ENCODE results near the gene WDFY4.
"Not testable (repeated sequence)": the region's sequence is repeated elsewhere in the genome, so short reads cannot be mapped to it uniquely, and the experiment has no call there.

Gene WDFY4

DNA sequence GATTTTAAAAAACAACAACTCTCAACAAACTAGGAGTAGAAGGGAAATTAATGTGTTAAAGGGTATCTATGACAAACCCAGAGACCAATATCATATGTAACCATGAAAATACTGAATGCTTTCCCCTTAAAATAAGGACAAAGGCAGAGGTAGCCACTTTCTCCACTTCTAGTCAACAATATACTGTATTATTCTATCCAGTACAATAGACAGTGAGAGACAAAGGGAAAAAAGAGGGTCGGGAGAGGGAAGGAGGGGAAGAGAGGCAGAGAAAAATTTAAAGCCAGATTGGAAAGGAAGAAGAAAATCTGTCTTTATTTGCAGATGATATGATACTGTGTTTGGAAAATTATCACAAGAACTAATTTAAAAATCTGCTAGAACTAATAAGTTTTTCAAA lies 39.1 kb upstream of the WDFY4 start:
- Histone ChIP-seq H3K27ac (ENCODE audit: low read depth, low read length) (no peak overlapping the region), H3K36me3 (ENCODE audit: control insufficient read depth in 5 of 5, insufficient read depth in 5 of 5, low read length in 5 of 5) (no peaks in the 10 kb centered on the region), H3K9me3 (ENCODE audit: control insufficient read depth in 5 of 5, low read length in 5 of 5) (peaks cover 0 to 7% (median 2%) of the 10 kb centered on the region in 5 donors), H3K27me3 (ENCODE audit: control insufficient read depth in 5 of 5, insufficient read depth in 4 of 5, low read length in 5 of 5) (no peaks in the 10 kb centered on the region), H3K9ac (ENCODE audit: low read length in 5 of 5) (no peak overlapping the region), H3K4me3 (ENCODE audit: low read depth in 1 of 5, low read length in 5 of 5) (no peak overlapping the region), H3K4me1 (ENCODE audit: control insufficient read depth in 5 of 5, insufficient read depth in 5 of 5, low read length in 5 of 5) (peaks cover 0 to 3% (median 0%) of the 10 kb centered on the region in 5 donors)

DNA sequence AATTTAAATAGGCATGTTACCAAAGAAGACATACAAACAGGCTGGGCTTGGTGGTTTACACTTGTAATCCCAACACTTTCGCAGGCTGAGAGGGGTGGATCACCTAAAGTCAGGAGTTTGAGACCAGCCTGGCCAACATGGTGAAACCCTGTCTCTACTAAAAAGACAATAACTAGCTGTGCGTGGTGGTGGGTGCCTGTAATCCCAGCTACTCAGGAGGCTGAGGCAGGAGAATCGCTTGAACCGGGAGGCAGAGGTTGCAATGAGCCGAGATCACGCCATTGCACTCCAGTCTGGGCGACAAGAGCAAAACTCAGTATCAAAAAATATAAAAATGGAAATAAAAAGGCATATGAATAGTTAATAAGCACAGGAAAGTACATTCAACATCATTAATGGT lies 37.6 kb upstream of the WDFY4 start:
- H3K4me1 ChIP-seq (ENCODE audit: control insufficient read depth in 5 of 5, insufficient read depth in 5 of 5, low read length in 5 of 5); H3K36me3 ChIP-seq (ENCODE audit: control insufficient read depth in 5 of 5, insufficient read depth in 5 of 5, low read length in 5 of 5); H3K27me3 ChIP-seq (ENCODE audit: control insufficient read depth in 5 of 5, insufficient read depth in 4 of 5, low read length in 5 of 5); H3K9me3 ChIP-seq (ENCODE audit: control insufficient read depth in 5 of 5, low read length in 5 of 5); H3K9ac ChIP-seq (ENCODE audit: low read length in 5 of 5); H3K4me3 ChIP-seq (ENCODE audit: low read depth in 1 of 5, low read length in 5 of 5); H3K27ac ChIP-seq (ENCODE audit: low read depth, low read length): not testable (repeated sequence)

DNA sequence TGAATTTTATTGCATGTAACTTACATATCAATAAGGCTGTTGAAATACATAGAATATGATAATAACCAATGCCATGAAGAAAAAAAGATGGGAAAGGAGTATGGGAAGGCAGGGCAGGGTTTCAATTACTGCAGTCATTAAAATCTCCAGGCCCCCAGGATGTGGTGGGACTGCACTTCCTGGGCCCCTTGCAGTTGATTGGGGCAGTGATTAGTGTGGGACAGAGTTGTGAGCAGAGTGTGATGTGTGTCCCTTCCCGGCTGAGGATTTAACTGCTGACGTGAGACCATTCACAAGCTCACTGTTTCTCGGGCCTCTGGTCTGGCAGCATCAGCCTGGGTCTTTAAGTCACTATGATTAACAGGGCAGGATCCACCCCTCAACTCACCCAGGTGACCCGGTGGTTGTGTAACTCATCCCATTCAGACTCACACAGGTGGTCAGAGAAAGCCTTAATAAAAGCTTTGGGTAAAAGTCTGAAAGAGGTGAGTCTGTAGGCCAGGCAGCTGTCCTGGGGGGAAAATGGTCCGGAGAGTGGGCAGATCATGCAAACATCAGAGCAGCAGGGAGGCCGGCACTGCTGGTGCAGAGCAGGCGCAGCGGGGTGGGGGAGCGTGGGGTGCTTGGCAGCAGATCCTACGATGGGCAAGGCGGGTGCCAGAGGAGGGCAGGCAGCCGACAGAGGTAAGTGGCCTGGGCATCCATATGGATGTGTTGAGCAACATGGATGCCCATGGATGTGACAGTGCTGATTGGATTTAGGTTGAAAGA lies 36.3 kb upstream of the WDFY4 start:
- Histone ChIP-seq H3K27me3 (ENCODE audit: control insufficient read depth in 5 of 5, insufficient read depth in 4 of 5, low read length in 5 of 5) (peaks cover 0 to 3% (median 0%) of the 10 kb centered on the region in 5 donors), H3K27ac (ENCODE audit: low read depth, low read length) (no peak overlapping the region)

DNA sequence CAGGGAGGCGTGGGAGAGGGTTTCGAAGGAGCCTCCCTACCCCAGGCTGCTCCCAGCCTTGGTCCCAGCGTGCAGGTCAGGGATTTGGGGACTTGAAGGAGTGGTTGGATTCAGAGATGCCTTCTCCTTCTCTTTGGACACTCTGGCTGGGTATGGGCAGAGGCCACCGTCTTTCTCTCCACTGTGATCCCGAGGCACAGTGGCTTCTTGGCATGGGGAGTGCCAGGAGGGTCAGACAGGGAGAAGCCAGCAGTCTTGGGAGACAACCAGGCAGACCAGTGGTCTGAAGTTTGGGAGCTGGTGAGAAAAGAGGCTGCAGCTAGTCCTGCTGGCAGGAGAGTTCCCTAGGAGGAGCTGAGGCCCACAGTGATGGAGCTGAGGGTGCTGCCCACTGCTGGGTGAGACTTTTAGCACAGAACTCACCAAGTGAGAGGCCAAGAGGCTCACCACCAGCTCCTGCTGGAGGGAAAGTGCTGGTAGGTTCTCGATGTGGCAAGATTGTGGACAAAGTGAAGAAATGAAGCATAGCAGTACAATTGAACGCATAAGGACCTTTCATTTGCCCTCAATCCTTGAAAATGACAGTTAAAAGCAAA lies 35.2 kb upstream of the WDFY4 start:
- no peak overlapping the region for H3K27ac ChIP-seq (ENCODE audit: low read depth, low read length)
- H3K36me3 ChIP-seq (ENCODE audit: control insufficient read depth in 5 of 5, insufficient read depth in 5 of 5, low read length in 5 of 5): no peaks in the 10 kb centered on the region
- no peak overlapping the region for H3K9ac ChIP-seq (ENCODE audit: low read length in 5 of 5)
- no peaks in the 10 kb centered on the region for H3K9me3 ChIP-seq (ENCODE audit: control insufficient read depth in 5 of 5, low read length in 5 of 5)
- H3K27me3 ChIP-seq (ENCODE audit: control insufficient read depth in 5 of 5, insufficient read depth in 4 of 5, low read length in 5 of 5): peaks cover 0 to 3% (median 0%) of the 10 kb centered on the region in 5 donors
- no peak overlapping the region for H3K4me3 ChIP-seq (ENCODE audit: low read depth in 1 of 5, low read length in 5 of 5)
- peaks cover 0 to 13% (median 2%) of the 10 kb centered on the region in 5 donors for H3K4me1 ChIP-seq (ENCODE audit: control insufficient read depth in 5 of 5, insufficient read depth in 5 of 5, low read length in 5 of 5)

More for the DNA sequence above, 36.3 kb upstream of the WDFY4 start:
- Histone ChIP-seq H3K9ac (ENCODE audit: low read length in 5 of 5) (no peak overlapping the region), H3K4me1 (ENCODE audit: control insufficient read depth in 5 of 5, insufficient read depth in 5 of 5, low read length in 5 of 5) (peaks cover 0 to 10% (median 2%) of the 10 kb centered on the region in 5 donors), H3K9me3 (ENCODE audit: control insufficient read depth in 5 of 5, low read length in 5 of 5) (no peaks in the 10 kb centered on the region), H3K4me3 (ENCODE audit: low read depth in 1 of 5, low read length in 5 of 5) (no peak overlapping the region), H3K36me3 (ENCODE audit: control insufficient read depth in 5 of 5, insufficient read depth in 5 of 5, low read length in 5 of 5) (no peaks in the 10 kb centered on the region)

DNA sequence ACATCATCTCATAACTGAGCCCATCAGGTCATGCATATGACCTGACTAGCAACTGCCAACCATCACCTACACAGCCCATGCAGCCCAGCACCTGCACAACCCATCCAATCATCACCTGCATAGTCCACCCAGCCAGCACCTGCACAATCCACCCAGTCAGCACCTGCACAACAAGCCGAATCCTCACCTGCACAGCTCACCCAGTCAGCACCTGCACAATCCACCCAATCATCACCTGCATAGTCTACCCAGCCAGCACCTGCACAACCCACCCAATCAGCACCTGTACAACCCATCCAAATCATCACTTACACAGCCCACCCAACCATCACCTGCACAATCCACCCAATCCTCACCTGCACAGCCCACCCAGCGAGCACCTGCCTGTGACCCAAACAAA lies 33.4 kb upstream of the WDFY4 start:
- Histone ChIP-seq H3K36me3 (ENCODE audit: control insufficient read depth in 5 of 5, insufficient read depth in 5 of 5, low read length in 5 of 5) (no peaks in the 10 kb centered on the region), H3K9me3 (ENCODE audit: control insufficient read depth in 5 of 5, low read length in 5 of 5) (no peaks in the 10 kb centered on the region), H3K4me1 (ENCODE audit: control insufficient read depth in 5 of 5, insufficient read depth in 5 of 5, low read length in 5 of 5) (peaks cover 3 to 25% (median 10%) of the 10 kb centered on the region in 5 donors), H3K9ac (ENCODE audit: low read length in 5 of 5) (no peak overlapping the region), H3K27me3 (ENCODE audit: control insufficient read depth in 5 of 5, insufficient read depth in 4 of 5, low read length in 5 of 5) (peaks cover 0 to 3% (median 0%) of the 10 kb centered on the region in 5 donors), H3K4me3 (ENCODE audit: low read depth in 1 of 5, low read length in 5 of 5) (no peak overlapping the region), H3K27ac (ENCODE audit: low read depth, low read length) (no peak overlapping the region)

DNA sequence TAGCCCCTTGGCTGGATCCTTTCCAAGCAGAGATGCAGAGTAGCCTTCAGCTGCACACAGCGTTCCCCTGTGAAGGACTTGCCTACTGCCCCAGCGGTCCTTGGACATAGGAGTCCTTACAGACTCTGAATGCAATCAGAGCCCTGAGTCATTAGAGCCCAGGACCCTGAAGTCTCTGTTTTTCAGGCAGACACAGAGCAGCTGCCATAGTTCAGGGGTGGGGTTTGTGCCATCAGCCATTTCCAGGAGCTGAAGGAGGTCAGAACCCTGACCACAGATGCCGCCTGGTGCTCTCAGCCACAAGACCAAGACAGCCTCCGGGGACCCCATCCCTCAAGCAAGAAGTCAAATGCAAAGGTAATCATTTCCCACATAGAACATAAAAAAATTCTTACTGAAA lies 32.8 kb upstream of the WDFY4 start:
- H3K27me3 ChIP-seq (ENCODE audit: control insufficient read depth in 5 of 5, insufficient read depth in 4 of 5, low read length in 5 of 5): peaks cover 0 to 3% (median 0%) of the 10 kb centered on the region in 5 donors
- peak overlapping the region in 1 of 5 donors; percentile 11 for H3K4me3 ChIP-seq (ENCODE audit: low read depth in 1 of 5, low read length in 5 of 5)

DNA sequence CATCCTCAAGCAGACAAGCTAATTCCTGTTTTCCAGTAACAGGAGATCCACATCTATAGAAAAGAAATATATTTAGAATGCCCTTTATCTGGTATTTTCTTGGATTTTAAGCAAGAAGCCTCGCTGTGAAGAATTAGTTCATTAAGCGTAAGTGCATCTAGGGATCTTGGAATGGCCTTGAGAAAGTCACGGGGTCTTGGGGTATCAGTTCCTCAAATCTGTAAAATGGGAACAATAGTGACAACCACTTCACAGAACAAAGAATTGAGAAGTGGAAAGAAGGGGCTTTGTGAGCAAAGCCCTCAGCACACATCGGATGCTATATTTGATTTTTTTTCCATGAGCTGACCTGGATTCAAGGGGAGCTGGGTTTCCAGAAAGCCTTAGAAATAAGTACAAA lies 32.3 kb upstream of the WDFY4 start:
- Histone ChIP-seq H3K4me3 (ENCODE audit: low read depth in 1 of 5, low read length in 5 of 5) (no peak overlapping the region), H3K4me1 (ENCODE audit: control insufficient read depth in 5 of 5, insufficient read depth in 5 of 5, low read length in 5 of 5) (peaks cover 5 to 32% (median 15%) of the 10 kb centered on the region in 5 donors), H3K9ac (ENCODE audit: low read length in 5 of 5) (no peak overlapping the region), H3K27ac (ENCODE audit: low read depth, low read length) (no peak overlapping the region), H3K36me3 (ENCODE audit: control insufficient read depth in 5 of 5, insufficient read depth in 5 of 5, low read length in 5 of 5) (no peaks in the 10 kb centered on the region), H3K9me3 (ENCODE audit: control insufficient read depth in 5 of 5, low read length in 5 of 5) (no peaks in the 10 kb centered on the region), H3K27me3 (ENCODE audit: control insufficient read depth in 5 of 5, insufficient read depth in 4 of 5, low read length in 5 of 5) (peaks cover 0 to 5% (median 0%) of the 10 kb centered on the region in 5 donors)

More for the DNA sequence above, 32.8 kb upstream of the WDFY4 start:
- H3K27ac ChIP-seq (ENCODE audit: low read depth, low read length): no peak overlapping the region
- no peaks in the 10 kb centered on the region for H3K9me3 ChIP-seq (ENCODE audit: control insufficient read depth in 5 of 5, low read length in 5 of 5)
- H3K4me1 ChIP-seq (ENCODE audit: control insufficient read depth in 5 of 5, insufficient read depth in 5 of 5, low read length in 5 of 5): peaks cover 5 to 31% (median 15%) of the 10 kb centered on the region in 5 donors
- H3K9ac ChIP-seq (ENCODE audit: low read length in 5 of 5): no peak overlapping the region
- H3K36me3 ChIP-seq (ENCODE audit: control insufficient read depth in 5 of 5, insufficient read depth in 5 of 5, low read length in 5 of 5): no peaks in the 10 kb centered on the region

DNA sequence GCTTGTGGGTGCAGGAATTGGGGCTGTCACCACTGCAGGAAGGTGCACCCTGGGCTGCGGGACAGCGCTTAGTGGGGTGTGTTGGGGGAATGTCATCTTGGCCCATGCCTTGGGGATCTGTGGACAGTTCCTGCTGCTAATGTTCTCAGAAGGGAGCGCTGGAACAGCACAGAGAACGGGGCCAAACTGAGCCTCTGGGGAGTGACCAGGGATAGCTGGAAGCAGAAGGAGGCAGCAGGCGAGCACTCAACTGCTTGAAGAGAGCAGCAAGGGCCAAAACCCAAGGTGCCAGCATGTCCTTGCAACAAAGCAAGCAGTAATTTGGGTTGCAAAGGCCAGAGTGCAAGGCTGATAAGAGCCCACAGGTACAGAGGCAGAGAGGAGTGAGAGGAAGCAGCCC lies 31.3 kb upstream of the WDFY4 start:
- Histone ChIP-seq H3K27ac (ENCODE audit: low read depth, low read length) (no peak overlapping the region), H3K27me3 (ENCODE audit: control insufficient read depth in 5 of 5, insufficient read depth in 4 of 5, low read length in 5 of 5) (peaks cover 0 to 5% (median 3%) of the 10 kb centered on the region in 5 donors), H3K4me1 (ENCODE audit: control insufficient read depth in 5 of 5, insufficient read depth in 5 of 5, low read length in 5 of 5) (peaks cover 5 to 32% (median 15%) of the 10 kb centered on the region in 5 donors), H3K4me3 (ENCODE audit: low read depth in 1 of 5, low read length in 5 of 5) (no peak overlapping the region), H3K9me3 (ENCODE audit: control insufficient read depth in 5 of 5, low read length in 5 of 5) (no peaks in the 10 kb centered on the region), H3K9ac (ENCODE audit: low read length in 5 of 5) (no peak overlapping the region), H3K36me3 (ENCODE audit: control insufficient read depth in 5 of 5, insufficient read depth in 5 of 5, low read length in 5 of 5) (no peaks in the 10 kb centered on the region)

DNA sequence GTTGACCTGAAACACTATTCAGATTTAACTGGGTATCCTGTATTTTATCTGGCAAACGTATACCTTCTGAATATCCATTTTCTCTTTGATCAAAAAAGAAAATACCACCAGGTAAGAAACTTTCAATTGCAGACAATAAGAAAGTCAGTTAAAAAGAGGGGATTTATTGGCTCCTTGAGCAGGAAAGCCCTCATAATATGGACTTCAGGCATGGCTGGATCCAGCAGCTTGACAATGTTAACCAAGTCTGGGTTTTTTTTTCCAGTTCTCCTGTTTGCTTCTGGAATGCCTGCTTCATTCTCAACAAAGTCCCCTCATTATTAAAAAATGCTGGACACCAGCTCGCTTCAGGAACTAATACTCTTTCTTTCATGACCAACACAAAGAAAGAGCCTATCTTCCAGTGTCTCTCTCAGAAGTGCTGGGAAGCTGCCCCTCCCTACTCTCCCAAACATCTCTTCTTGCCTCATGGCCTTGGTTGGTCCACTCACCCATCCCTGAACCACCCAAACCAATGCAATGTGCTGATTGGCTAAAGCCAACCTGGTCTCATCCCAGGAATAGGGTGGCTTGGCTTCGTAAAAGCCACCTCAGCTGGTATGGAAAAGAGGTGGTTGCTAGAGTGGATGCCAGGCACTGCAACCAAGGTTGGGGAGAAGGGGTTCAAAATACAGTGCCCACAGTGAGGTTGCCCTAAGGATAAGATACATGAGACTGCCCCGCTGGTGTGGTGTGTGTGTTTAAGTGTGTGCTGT lies 30.6 kb upstream of the WDFY4 start:
- H3K4me3 ChIP-seq (ENCODE audit: low read depth in 1 of 5, low read length in 5 of 5): no peak overlapping the region
- H3K9me3 ChIP-seq (ENCODE audit: control insufficient read depth in 5 of 5, low read length in 5 of 5): no peaks in the 10 kb centered on the region
- H3K4me1 ChIP-seq (ENCODE audit: control insufficient read depth in 5 of 5, insufficient read depth in 5 of 5, low read length in 5 of 5): peaks cover 3 to 32% (median 15%) of the 10 kb centered on the region in 5 donors
- H3K9ac ChIP-seq (ENCODE audit: low read length in 5 of 5): no peak overlapping the region
- no peaks in the 10 kb centered on the region for H3K36me3 ChIP-seq (ENCODE audit: control insufficient read depth in 5 of 5, insufficient read depth in 5 of 5, low read length in 5 of 5)
- no peak overlapping the region for H3K27ac ChIP-seq (ENCODE audit: low read depth, low read length)
- peaks cover 0 to 5% (median 3%) of the 10 kb centered on the region in 5 donors for H3K27me3 ChIP-seq (ENCODE audit: control insufficient read depth in 5 of 5, insufficient read depth in 4 of 5, low read length in 5 of 5)
